Activated CD4-positive, alpha-beta memory T cell treated with anti-CD3 and anti-CD28 coated beads for 36 hours (primary cell): ENCODE results near the gene LRRN4. TPM values are rescaled to one million over a fixed set of nuclear protein-coding genes. Genes with fewer than 3 reads are reported as not detected.
"Not testable (repeated sequence)": the region's sequence is repeated elsewhere in the genome, so short reads cannot be mapped to it uniquely, and the experiment has no call there.

Source experiments
- CTCF ChIA-PET: fragments of 350-600 bp; sonication (Branson Sonifier 250); formaldehyde crosslinking; loops from one replicate; lab custom pipeline; 2021; ENCODE audit warnings: antibody characterized with exemption, inconsistent platforms; lab: Charles Lee
- POLR2A ChIA-PET: fragments of 350-600 bp; sonication (Branson Sonifier 250); formaldehyde crosslinking; loops from one replicate; lab custom pipeline; 2021; ENCODE audit warnings: antibody characterized with exemption; lab: Charles Lee
- DNase-seq: peaks from one replicate; pipeline ENCODE4 v3.0.0-alpha.2; 2020
- H3K27ac Mint-ChIP-seq: one replicate; pipeline ENCODE4 v1.8.0; 2021; ENCODE audit warnings: mixed read lengths
- H3K27me3 Mint-ChIP-seq: one replicate; pipeline ENCODE4 v1.8.0; 2021; ENCODE audit warnings: mixed read lengths
- H3K36me3 Mint-ChIP-seq: one replicate; pipeline ENCODE4 v1.8.0; 2021; ENCODE audit warnings: mixed read lengths
- H3K4me1 Mint-ChIP-seq: one replicate; pipeline ENCODE4 v1.8.0; 2021; ENCODE audit warnings: low read depth, mixed read lengths
- H3K4me3 Mint-ChIP-seq: one replicate; pipeline ENCODE4 v1.8.0; 2021; ENCODE audit warnings: mild to moderate bottlenecking, mixed read lengths
- H3K9me3 Mint-ChIP-seq: one replicate; pipeline ENCODE4 v1.8.0; 2021; ENCODE audit warnings: mixed read lengths
- intact Hi-C: fragments of 100-400 bp; cut with micrococcal nuclease; formaldehyde crosslinking; loops from one replicate; pipeline ENCODE4 v1.15.1; 2023
- total RNA-seq, 2 experiments: library from RNA; stranded (reverse); gene quantifications; one replicate each; pipeline ENCODE4 v1.2.3, GENCODE V29; 2021

LRRN4 gene
- total RNA-seq, 2 experiments from 2014 or later, result not detected

GRCh38 chr20:6055981-6056569 is 2.2 kb upstream of the LRRN4 start:
- no peak overlapping the region for H3K4me3 Mint-ChIP-seq
- intact Hi-C loops, result no loop called here

GRCh38 chr20:6055161-6055783 is 1.4 kb upstream of the LRRN4 start:
- Mint-ChIP-seq H3K27me3 (peaks cover 25% of the 10 kb centered on the region), H3K4me1 (peaks cover 5% of the 10 kb centered on the region), H3K27ac (no peak overlapping the region), H3K36me3 (no peaks in the 10 kb centered on the region), H3K9me3 (no peaks in the 10 kb centered on the region), H3K4me3 (no peak overlapping the region)
- ChIA-PET CTCF (no interaction called here), POLR2A (no interaction called here)
- DNase-seq, result no peak
- intact Hi-C loops, result no loop called here

More at GRCh38 chr20:6055981-6056569, 2.2 kb upstream of the LRRN4 start:
- CTCF ChIA-PET, result no interaction called here
- no peaks in the 10 kb centered on the region for H3K36me3 Mint-ChIP-seq
- no peak overlapping the region for H3K27ac Mint-ChIP-seq
- POLR2A ChIA-PET, result no interaction called here
- peaks cover 17% of the 10 kb centered on the region for H3K27me3 Mint-ChIP-seq
- peaks cover 5% of the 10 kb centered on the region for H3K4me1 Mint-ChIP-seq
- H3K9me3 Mint-ChIP-seq, result no peaks in the 10 kb centered on the region
- no peak for DNase-seq

GRCh38 chr20:6054689-6055051 is 810 bp upstream of the LRRN4 start:
- H3K4me3 Mint-ChIP-seq, CTCF ChIA-PET, H3K36me3 Mint-ChIP-seq, POLR2A ChIA-PET, intact Hi-C loops, DNase-seq, H3K4me1 Mint-ChIP-seq, H3K9me3 Mint-ChIP-seq, H3K27ac Mint-ChIP-seq: not testable (repeated sequence)
- peaks cover 26% of the 10 kb centered on the region for H3K27me3 Mint-ChIP-seq

GRCh38 chr20:6053064-6053775 is 640 bp downstream of the LRRN4 start:
- Mint-ChIP-seq H3K27ac (no peak overlapping the region), H3K4me1 (peaks cover 5% of the 10 kb centered on the region), H3K27me3 (peaks cover 26% of the 10 kb centered on the region), H3K36me3 (no peaks in the 10 kb centered on the region), H3K9me3 (no peaks in the 10 kb centered on the region), H3K4me3 (no peak overlapping the region)
- POLR2A ChIA-PET, result no interaction called here
- intact Hi-C loops, result no loop called here
- CTCF ChIA-PET, result interaction anchor here (0.7 kb wide), 1 partner anchor 10 kb away, joined by 3 read pairs; no protein-coding TSS in a partner anchor
- no peak for DNase-seq

- Mint-ChIP-seq H3K27ac (no peak overlapping the region), H3K36me3 (no peaks in the 10 kb centered on the region), H3K27me3 (peaks cover 26% of the 10 kb centered on the region), H3K4me3 (no peak overlapping the region), H3K9me3 (no peaks in the 10 kb centered on the region), H3K4me1 (peaks cover 5% of the 10 kb centered on the region)
- CTCF ChIA-PET, result no interaction called here
- POLR2A ChIA-PET, result no interaction called here
- intact Hi-C loops, result no loop called here
- no peak for DNase-seq
Observed at GRCh38 chr20:6051505-6051904, 2.4 kb downstream of the LRRN4 start.

GRCh38 chr20:6048391-6048790 is 5.5 kb downstream of the LRRN4 start:
- Mint-ChIP-seq H3K4me1 (peaks cover 5% of the 10 kb centered on the region), H3K9me3 (no peaks in the 10 kb centered on the region), H3K27ac (no peak overlapping the region), H3K27me3 (peaks cover 22% of the 10 kb centered on the region), H3K36me3 (peaks cover 1% of the 10 kb centered on the region), H3K4me3 (no peak overlapping the region)
- no peak for DNase-seq
- ChIA-PET CTCF (no interaction called here), POLR2A (no interaction called here)
- intact Hi-C loops, result no loop called here

- ChIA-PET CTCF (no interaction called here), POLR2A (no interaction called here)
- peaks cover 13% of the 10 kb centered on the region for H3K36me3 Mint-ChIP-seq
- H3K27me3 Mint-ChIP-seq, result peaks cover 10% of the 10 kb centered on the region
- DNase-seq, result no peak
- H3K4me3 Mint-ChIP-seq, result no peak overlapping the region
- no peak overlapping the region for H3K27ac Mint-ChIP-seq
- H3K9me3 Mint-ChIP-seq, result no peaks in the 10 kb centered on the region
- H3K4me1 Mint-ChIP-seq, result no peaks in the 10 kb centered on the region
- intact Hi-C loops, result no loop called here
Observed at GRCh38 chr20:6046432-6046831, 7.4 kb downstream of the LRRN4 start.

GRCh38 chr20:6045566-6045965 is 8.3 kb downstream of the LRRN4 start:
- Mint-ChIP-seq H3K27ac (no peak overlapping the region), H3K36me3 (peaks cover 18% of the 10 kb centered on the region), H3K4me1 (no peaks in the 10 kb centered on the region), H3K9me3 (no peaks in the 10 kb centered on the region), H3K4me3 (no peak overlapping the region), H3K27me3 (peaks cover 4% of the 10 kb centered on the region)
- no peak for DNase-seq
- ChIA-PET POLR2A (no interaction called here), CTCF (no interaction called here)
- intact Hi-C loops, result no loop called here

- H3K36me3 Mint-ChIP-seq, result peaks cover 28% of the 10 kb centered on the region
- intact Hi-C loops, result no loop called here
- no peaks in the 10 kb centered on the region for H3K9me3 Mint-ChIP-seq
- CTCF ChIA-PET, result no interaction called here
- H3K27ac Mint-ChIP-seq, result no peak overlapping the region
- H3K4me1 Mint-ChIP-seq, result no peaks in the 10 kb centered on the region
- no peak for DNase-seq
- H3K27me3 Mint-ChIP-seq, result no peaks in the 10 kb centered on the region
- POLR2A ChIA-PET, result no interaction called here
- H3K4me3 Mint-ChIP-seq, result no peak overlapping the region
Observed at GRCh38 chr20:6044115-6044514, 9.7 kb downstream of the LRRN4 start.

GRCh38 chr20:6041808-6042265 is 12.0 kb downstream of the LRRN4 start:
- POLR2A ChIA-PET, result no interaction called here
- H3K4me1 Mint-ChIP-seq, result no peaks in the 10 kb centered on the region
- H3K27me3 Mint-ChIP-seq, result no peaks in the 10 kb centered on the region
- H3K9me3 Mint-ChIP-seq, result no peaks in the 10 kb centered on the region
- peaks cover 34% of the 10 kb centered on the region for H3K36me3 Mint-ChIP-seq
- no peak overlapping the region for H3K27ac Mint-ChIP-seq
- intact Hi-C loops, result no loop called here
- CTCF ChIA-PET, result no interaction called here
- no peak overlapping the region for H3K4me3 Mint-ChIP-seq
- DNase-seq, result no peak

- no peak overlapping the region for H3K4me3 Mint-ChIP-seq
- H3K27me3 Mint-ChIP-seq, result no peaks in the 10 kb centered on the region
- CTCF ChIA-PET, result no interaction called here
- POLR2A ChIA-PET, result interaction anchor here (0.6 kb wide), 1 partner anchor 46 kb away, joined by 3 read pairs; no protein-coding TSS in a partner anchor
- intact Hi-C loops, result no loop called here
- no peaks in the 10 kb centered on the region for H3K4me1 Mint-ChIP-seq
- no peak overlapping the region for H3K27ac Mint-ChIP-seq
- H3K36me3 Mint-ChIP-seq, result peaks cover 39% of the 10 kb centered on the region
- no peaks in the 10 kb centered on the region for H3K9me3 Mint-ChIP-seq
- no peak for DNase-seq
Observed at GRCh38 chr20:6040958-6041807, 12.7 kb downstream of the LRRN4 start.

- ChIA-PET CTCF (no interaction called here), POLR2A (no interaction called here)
- no peak for DNase-seq
- no peak overlapping the region for H3K27ac Mint-ChIP-seq
- intact Hi-C loops, result no loop called here
- H3K27me3 Mint-ChIP-seq, result no peaks in the 10 kb centered on the region
- H3K36me3 Mint-ChIP-seq, result peaks cover 40% of the 10 kb centered on the region
- H3K4me1 Mint-ChIP-seq, result no peaks in the 10 kb centered on the region
- no peak overlapping the region for H3K4me3 Mint-ChIP-seq
- H3K9me3 Mint-ChIP-seq, result no peaks in the 10 kb centered on the region
Observed at GRCh38 chr20:6040540-6040939, 13.3 kb downstream of the LRRN4 start.
